H9 (cell line): Measurements from ENCODE around the gene ANKRD44. TPM values are rescaled to one million over a fixed set of nuclear protein-coding genes. Genes with fewer than 3 reads are reported as not detected.

Source experiments
- DNase-seq: peaks from one replicate; pipeline ENCODE4 v3.0.0-alpha.2; 2017
- H2AFZ ChIP-seq: one replicate; pipeline ENCODE4 v1.6.1; 2013; ENCODE audit warnings: mild to moderate bottlenecking, low read length, control low read depth, moderate library complexity
- H2AK5ac ChIP-seq: 2 replicates; pipeline ENCODE4 v1.6.1; 2013; ENCODE audit warnings: low read length, control low read depth, mixed read lengths; ENCODE audit not compliant: insufficient read length
- H2BK120ac ChIP-seq: one replicate; pipeline ENCODE4 v1.6.1; 2013; ENCODE audit warnings: low read depth, mild to moderate bottlenecking, low read length, control low read depth, inconsistent platforms; ENCODE audit not compliant: poor library complexity, severe bottlenecking
- H2BK12ac ChIP-seq: 2 replicates; pipeline ENCODE4 v1.6.1; 2013; ENCODE audit warnings: low read length, control low read depth, mixed read lengths, low read depth; ENCODE audit not compliant: insufficient read length
- H2BK15ac ChIP-seq: 2 replicates; pipeline ENCODE4 v1.6.1; 2013; ENCODE audit warnings: low read depth, low read length, control low read depth
- H2BK20ac ChIP-seq: one replicate; pipeline ENCODE4 v1.6.1; 2013; ENCODE audit warnings: low read depth, mild to moderate bottlenecking, low read length, control low read depth, inconsistent platforms; ENCODE audit not compliant: poor library complexity, severe bottlenecking
- H2BK5ac ChIP-seq: 2 replicates; pipeline ENCODE4 v1.6.1; 2013; ENCODE audit warnings: low read length, control low read depth, mixed read lengths; ENCODE audit not compliant: insufficient read length
- H3K14ac ChIP-seq: 2 replicates; pipeline ENCODE4 v1.6.1; 2013; ENCODE audit warnings: low read length, control low read depth; ENCODE audit not compliant: insufficient read depth
- H3K18ac ChIP-seq: 2 replicates; pipeline ENCODE4 v1.6.1; 2013; ENCODE audit warnings: low read depth, mild to moderate bottlenecking, mixed read lengths, low read length, control low read depth; ENCODE audit not compliant: insufficient read length
- H3K23ac ChIP-seq: 2 replicates; pipeline ENCODE4 v1.6.1; 2013; ENCODE audit warnings: low read length, control low read depth, mixed read lengths, low read depth; ENCODE audit not compliant: insufficient read length
- H3K23me2 ChIP-seq: 2 replicates; pipeline ENCODE4 v1.6.1; 2013; ENCODE audit warnings: low read depth, mild to moderate bottlenecking, mixed read lengths, low read length, control low read depth; ENCODE audit not compliant: insufficient read length, poor library complexity, severe bottlenecking
- H3K27ac ChIP-seq: 2 replicates; pipeline ENCODE4 v1.5.1; 2013; ENCODE audit warnings: low read length, control low read depth, mixed read lengths, low read depth; ENCODE audit not compliant: insufficient read length
- H3K27me3 ChIP-seq: 2 replicates; pipeline ENCODE4 v1.6.1; 2013; ENCODE audit warnings: low read length, control low read depth, inconsistent platforms; ENCODE audit not compliant: insufficient read depth
- H3K4ac ChIP-seq: 2 replicates; pipeline ENCODE4 v1.6.1; 2013; ENCODE audit warnings: low read depth, mild to moderate bottlenecking, control low read depth, inconsistent platforms, low read length, moderate library complexity
- H3K4me1 ChIP-seq: 2 replicates; pipeline ENCODE4 v1.6.1; 2013; ENCODE audit warnings: low read length, control low read depth, inconsistent platforms; ENCODE audit not compliant: insufficient read depth
- H3K4me2 ChIP-seq: 2 replicates; pipeline ENCODE4 v1.6.1; 2013; ENCODE audit warnings: low read length, control low read depth, mixed read lengths; ENCODE audit not compliant: insufficient read length, insufficient read depth
- H3K56ac ChIP-seq: 2 replicates; pipeline ENCODE4 v1.6.1; 2013; ENCODE audit warnings: low read depth, mild to moderate bottlenecking, mixed read lengths, low read length, control low read depth; ENCODE audit not compliant: insufficient read length
- H3K79me1 ChIP-seq: 2 replicates; pipeline ENCODE4 v1.6.1; 2013; ENCODE audit warnings: low read depth, mild to moderate bottlenecking, moderate library complexity, low read length, control low read depth, inconsistent platforms; ENCODE audit not compliant: insufficient read depth, poor library complexity, severe bottlenecking
- H3K79me2 ChIP-seq: 2 replicates; pipeline ENCODE4 v1.6.1; 2013; ENCODE audit warnings: low read length, control low read depth, inconsistent platforms; ENCODE audit not compliant: insufficient read depth
- H3K9ac ChIP-seq: 2 replicates; pipeline ENCODE4 v1.6.1; 2013; ENCODE audit warnings: low read length, control low read depth, mixed read lengths; ENCODE audit not compliant: insufficient read length; ENCODE audit errors: extremely low read depth
- H3K9me3 ChIP-seq: one replicate; pipeline ENCODE4 v1.6.1; 2013; ENCODE audit warnings: low read depth, low read length, inconsistent platforms; ENCODE audit not compliant: control insufficient read depth
- H3T11ph ChIP-seq: one replicate; pipeline ENCODE4 v1.6.1; 2013; ENCODE audit warnings: mild to moderate bottlenecking, low read length, control low read depth, inconsistent platforms
- H4K20me1 ChIP-seq: one replicate; pipeline ENCODE4 v1.6.1; 2013; ENCODE audit not compliant: control insufficient read depth, insufficient read length, insufficient read depth
- H4K5ac ChIP-seq: 2 replicates; pipeline ENCODE4 v1.6.1; 2013; ENCODE audit warnings: low read depth, mild to moderate bottlenecking, mixed read lengths, low read length, control low read depth; ENCODE audit not compliant: insufficient read length
- H4K8ac ChIP-seq: replicated peaks from 2 replicates; pipeline ENCODE4 v1.6.1; 2013; ENCODE audit warnings: low read length, control low read depth, mixed read lengths, low read depth; ENCODE audit not compliant: insufficient read length
- H4K91ac ChIP-seq: 2 replicates; pipeline ENCODE4 v1.6.1; 2013; ENCODE audit warnings: low read depth, mild to moderate bottlenecking, moderate library complexity, mixed read lengths, low read length, control low read depth; ENCODE audit not compliant: insufficient read length
- H3K27ac Mint-ChIP-seq, 3 experiments: 2 replicates in 2 of 3; 3 replicates in 1 of 3; pipeline ENCODE4 v1.8.0; 2020 to 2021; ENCODE audit warnings: mixed read lengths in 3 of 3, mild to moderate bottlenecking in 1 of 3, moderate library complexity in 1 of 3
- H3K27me3 Mint-ChIP-seq: 2 replicates; pipeline ENCODE4 v1.8.0; 2021; ENCODE audit warnings: low read depth, mild to moderate bottlenecking, moderate library complexity, mixed read lengths
- H3K36me3 Mint-ChIP-seq, 3 experiments: 2 replicates in 2 of 3; 3 replicates in 1 of 3; pipeline ENCODE4 v1.8.0; 2020 to 2021; ENCODE audit warnings: low read depth in 3 of 3, mixed read lengths in 3 of 3; ENCODE audit not compliant: insufficient read depth in 1 of 3
- H3K4me1 Mint-ChIP-seq, 2 experiments: 2 replicates each; pipeline ENCODE4 v1.8.0; 2020; ENCODE audit warnings: mixed read lengths in 2 of 2
- H3K4me3 Mint-ChIP-seq, 2 experiments: 2 replicates in 1 of 2; 3 replicates in 1 of 2; pipeline ENCODE4 v1.8.0; 2020 to 2021; ENCODE audit warnings: mild to moderate bottlenecking in 2 of 2, mixed read lengths in 2 of 2, moderate library complexity in 1 of 2
- H3K9me3 Mint-ChIP-seq, 2 experiments: 2 replicates in 1 of 2; 3 replicates in 1 of 2; pipeline ENCODE4 v1.8.0; 2020; ENCODE audit warnings: mild to moderate bottlenecking in 2 of 2, mixed read lengths in 2 of 2, moderate library complexity in 1 of 2
- WGBS: extraction: QIAGEN DNeasy Blood & Tissue Kit; methylation state at CpG from one replicate; pipeline ENCODE4 v1.1.7; 2013; ENCODE audit warnings: missing lambda C conversion rate, low lambda C conversion rate, mixed read lengths; ENCODE audit not compliant: insufficient read length; ENCODE audit errors: extremely low coverage; 5-methylcytosine and 5-hydroxymethylcytosine counted together
- total RNA-seq: library from RNA; stranded (reverse); gene quantifications from 2 replicates; pipeline ENCODE4 v1.2.1, GENCODE V29; 2021
- TF ChIP-seq, protein P1 (sequence below): fragments of 200-600 bp; sonication (generic); conservative IDR thresholded peaks from 3 replicates; pipeline ENCODE4 v1.8.0; 2021; ENCODE audit warnings: antibody characterized with exemption, mild to moderate bottlenecking

The ANKRD44 gene
- total RNA-seq, 1 experiment from 2014 or later = 1.9 TPM

DNA sequence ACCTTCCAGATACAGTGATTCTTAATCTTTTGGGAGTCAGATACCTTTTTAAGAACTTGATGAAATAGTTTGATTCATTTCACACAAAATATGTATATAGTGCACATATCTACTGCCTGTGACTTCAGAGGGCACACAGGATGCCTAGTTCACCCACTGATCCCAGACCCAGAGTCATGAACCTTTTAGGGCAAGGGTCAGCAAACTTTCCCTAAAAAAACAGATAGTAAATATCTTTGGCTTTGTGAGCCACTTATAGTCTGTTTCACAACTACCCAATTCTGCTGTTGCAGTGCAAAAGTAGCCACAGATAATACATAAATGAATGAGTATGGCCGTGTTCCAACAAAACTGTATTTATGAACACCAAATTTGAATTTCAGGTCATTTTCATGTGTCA, 124.9 kb downstream of the ANKRD44 start:
- H2AFZ ChIP-seq = no peak overlapping the region
- Mint-ChIP-seq H3K9me3 (no peaks in the 10 kb centered on the region), H3K36me3 (no peaks in the 10 kb centered on the region; a peak in 1 of 7 replicates)

More for the DNA sequence above, 124.9 kb downstream of the ANKRD44 start:
- no peaks in the 10 kb centered on the region for H3K4me1 ChIP-seq
- no peak overlapping the region for H4K91ac ChIP-seq
- no peak overlapping the region for H2BK12ac ChIP-seq
- H3K9ac ChIP-seq = no peak overlapping the region
- Mint-ChIP-seq H3K27ac (no peak overlapping the region), H3K27me3 (no peaks in the 10 kb centered on the region; the same call in 1 of the 2 replicates), H3K4me1 (peaks cover 5 to 10% of the 10 kb centered on the region in 2 experiments; a peak in 2 of 4 replicates), H3K4me3 (no peak overlapping the region)
- H2BK20ac ChIP-seq = no peak overlapping the region
- H3K79me1 ChIP-seq = no peaks in the 10 kb centered on the region
- no peak overlapping the region for H3K14ac ChIP-seq
- no peak overlapping the region for H2BK120ac ChIP-seq
- H3K18ac ChIP-seq = no peak overlapping the region
- H3K4me2 ChIP-seq = no peak overlapping the region
- no peak overlapping the region for H3K56ac ChIP-seq
- no peaks in the 10 kb centered on the region for H3K79me2 ChIP-seq
- TF ChIP-seq, protein P1, sequence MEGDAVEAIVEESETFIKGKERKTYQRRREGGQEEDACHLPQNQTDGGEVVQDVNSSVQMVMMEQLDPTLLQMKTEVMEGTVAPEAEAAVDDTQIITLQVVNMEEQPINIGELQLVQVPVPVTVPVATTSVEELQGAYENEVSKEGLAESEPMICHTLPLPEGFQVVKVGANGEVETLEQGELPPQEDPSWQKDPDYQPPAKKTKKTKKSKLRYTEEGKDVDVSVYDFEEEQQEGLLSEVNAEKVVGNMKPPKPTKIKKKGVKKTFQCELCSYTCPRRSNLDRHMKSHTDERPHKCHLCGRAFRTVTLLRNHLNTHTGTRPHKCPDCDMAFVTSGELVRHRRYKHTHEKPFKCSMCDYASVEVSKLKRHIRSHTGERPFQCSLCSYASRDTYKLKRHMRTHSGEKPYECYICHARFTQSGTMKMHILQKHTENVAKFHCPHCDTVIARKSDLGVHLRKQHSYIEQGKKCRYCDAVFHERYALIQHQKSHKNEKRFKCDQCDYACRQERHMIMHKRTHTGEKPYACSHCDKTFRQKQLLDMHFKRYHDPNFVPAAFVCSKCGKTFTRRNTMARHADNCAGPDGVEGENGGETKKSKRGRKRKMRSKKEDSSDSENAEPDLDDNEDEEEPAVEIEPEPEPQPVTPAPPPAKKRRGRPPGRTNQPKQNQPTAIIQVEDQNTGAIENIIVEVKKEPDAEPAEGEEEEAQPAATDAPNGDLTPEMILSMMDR = no peak
- no peak overlapping the region for H4K5ac ChIP-seq
- H2BK5ac ChIP-seq = no peak overlapping the region
- H2BK15ac ChIP-seq = no peak overlapping the region
- H3K4ac ChIP-seq = no peak overlapping the region
- no peak overlapping the region for H4K8ac ChIP-seq
- no peak overlapping the region for H2AK5ac ChIP-seq
- no peak overlapping the region for H3K23ac ChIP-seq
- WGBS = no CpG with 5 or more reads among the region's 1 CpG
- no peaks in the 10 kb centered on the region for H3K9me3 ChIP-seq
- no peaks in the 10 kb centered on the region for H4K20me1 ChIP-seq
- H3K27ac ChIP-seq = no peak overlapping the region
- no peak for DNase-seq
- H3K23me2 ChIP-seq = no peaks in the 10 kb centered on the region
- no peaks in the 10 kb centered on the region for H3K27me3 ChIP-seq
- H3T11ph ChIP-seq = no peak overlapping the region
